Activated T-helper 17 cell treated with anti-CD3 and anti-CD28 coated beads, Interleukin-2, amount 50 U/mL, for 72 hours (primary cell): ENCODE data around the gene CEP41. TPM values are rescaled to one million over a fixed set of nuclear protein-coding genes. Genes with fewer than 3 reads are reported as not detected.

Source experiments
- ATAC-seq: fragments of 150-1000 bp; cut with Tn5 transposase; replicated peaks from 2 replicates; pipeline ENCODE4 v1.10.0; 2021; ENCODE audit warnings: mild to moderate bottlenecking, moderate library complexity
- H3K27ac Mint-ChIP-seq: one replicate; pipeline ENCODE4 v1.8.0; 2022; ENCODE audit warnings: mixed read lengths
- H3K27me3 Mint-ChIP-seq: one replicate; pipeline ENCODE4 v1.8.0; 2022; ENCODE audit warnings: mixed read lengths
- H3K36me3 Mint-ChIP-seq: one replicate; pipeline ENCODE4 v1.8.0; 2022; ENCODE audit warnings: low read depth, mild to moderate bottlenecking, mixed read lengths
- H3K4me1 Mint-ChIP-seq: one replicate; pipeline ENCODE4 v1.8.0; 2022; ENCODE audit warnings: mixed read lengths
- H3K4me3 Mint-ChIP-seq: one replicate; pipeline ENCODE4 v1.8.0; 2022; ENCODE audit warnings: mild to moderate bottlenecking, mixed read lengths
- H3K9me3 Mint-ChIP-seq: one replicate; pipeline ENCODE4 v1.8.0; 2022; ENCODE audit warnings: mixed read lengths
- total RNA-seq, 2 donors: library from RNA; stranded (reverse); gene quantifications; one replicate each; pipeline ENCODE4 v1.2.3, GENCODE V29; 2022

CEP41 gene
- total RNA-seq, 2 donors from 2014 or later = 8.3 to 14.0 TPM

DNA sequence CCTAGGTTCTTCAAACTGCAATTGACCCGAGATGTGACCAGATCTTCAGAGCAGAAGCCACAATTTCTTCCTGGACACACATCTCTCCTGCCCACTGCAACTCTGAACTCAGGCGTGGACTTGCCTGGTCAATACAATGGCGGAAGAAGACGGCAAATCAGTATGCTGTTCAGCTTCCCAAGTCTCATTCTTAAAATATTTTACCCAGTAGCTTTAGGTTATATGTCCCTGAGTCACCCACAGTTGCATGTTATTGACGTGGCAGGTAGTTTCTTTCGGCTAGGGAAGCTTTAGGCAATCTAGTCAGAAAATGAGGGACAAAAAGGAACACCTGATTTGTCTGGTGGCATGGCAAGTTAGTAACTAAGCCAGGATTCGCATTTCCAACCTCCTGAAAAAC, 22.5 kb downstream of the CEP41 start:
- H3K27me3 Mint-ChIP-seq = no peaks in the 10 kb centered on the region
- no peak for ATAC-seq
- no peaks in the 10 kb centered on the region for H3K9me3 Mint-ChIP-seq
- no peak overlapping the region for H3K4me3 Mint-ChIP-seq
- H3K27ac Mint-ChIP-seq = no peak overlapping the region
- H3K4me1 Mint-ChIP-seq = peaks cover 16% of the 10 kb centered on the region
- peaks cover 7% of the 10 kb centered on the region for H3K36me3 Mint-ChIP-seq

DNA sequence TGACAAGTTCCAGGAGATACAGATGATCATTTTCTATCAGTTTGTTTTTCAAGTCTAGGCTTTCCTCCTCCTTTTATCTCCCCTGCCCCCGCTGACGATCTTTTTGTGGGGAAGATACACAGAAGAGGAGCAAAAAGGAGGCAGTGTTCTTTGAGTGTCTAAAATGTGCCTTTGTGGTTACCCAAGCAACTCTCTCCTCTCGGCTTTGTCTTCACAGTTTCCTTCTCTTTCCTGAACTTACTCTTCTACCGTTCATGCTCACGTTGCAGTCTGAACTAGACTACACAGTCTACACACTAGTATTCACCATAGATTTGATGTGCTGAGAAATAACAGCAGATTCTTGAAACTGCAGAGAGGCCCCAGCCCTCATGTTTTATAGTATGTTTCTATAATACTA, 23.6 kb downstream of the CEP41 start:
- Mint-ChIP-seq H3K27me3 (no peaks in the 10 kb centered on the region), H3K4me1 (peaks cover 16% of the 10 kb centered on the region), H3K9me3 (no peaks in the 10 kb centered on the region), H3K27ac (peak overlapping the region; percentile 11), H3K4me3 (peak overlapping the region; percentile 37), H3K36me3 (peaks cover 7% of the 10 kb centered on the region)
- ATAC-seq = peak; percentile 90

- no peaks in the 10 kb centered on the region for H3K27me3 Mint-ChIP-seq
- no peaks in the 10 kb centered on the region for H3K9me3 Mint-ChIP-seq
- H3K27ac Mint-ChIP-seq = no peak overlapping the region
- no peaks in the 10 kb centered on the region for H3K36me3 Mint-ChIP-seq
- no peak overlapping the region for H3K4me3 Mint-ChIP-seq
- ATAC-seq = no peak
- H3K4me1 Mint-ChIP-seq = peaks cover 16% of the 10 kb centered on the region
Measured at GRCh38 chr7:130415006-130415405, 25.8 kb downstream of the CEP41 start.

DNA sequence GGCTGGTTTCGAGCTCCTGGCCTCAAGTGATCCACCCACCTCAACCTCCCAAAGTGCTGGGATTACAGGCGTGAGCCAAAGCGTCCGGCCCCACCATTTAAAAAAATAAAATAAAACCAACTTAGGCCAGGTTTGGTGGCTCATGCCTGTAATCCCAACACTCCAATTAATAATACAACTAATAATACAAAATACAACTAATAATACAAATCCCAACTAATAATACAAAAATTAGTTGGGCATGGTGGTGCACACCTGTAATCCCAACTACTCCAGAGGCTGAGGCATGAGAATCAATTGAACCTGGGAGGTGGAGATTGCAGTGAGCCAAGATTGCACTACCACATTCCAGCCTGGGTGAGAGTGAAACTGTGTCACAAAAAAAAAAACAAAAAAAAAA, 27.6 kb downstream of the CEP41 start:
- H3K27me3 Mint-ChIP-seq = no peaks in the 10 kb centered on the region
- H3K4me3 Mint-ChIP-seq = no peak overlapping the region
- H3K9me3 Mint-ChIP-seq = no peaks in the 10 kb centered on the region
- no peaks in the 10 kb centered on the region for H3K36me3 Mint-ChIP-seq
- ATAC-seq = no peak
- H3K4me1 Mint-ChIP-seq = peaks cover 16% of the 10 kb centered on the region
- no peak overlapping the region for H3K27ac Mint-ChIP-seq

DNA sequence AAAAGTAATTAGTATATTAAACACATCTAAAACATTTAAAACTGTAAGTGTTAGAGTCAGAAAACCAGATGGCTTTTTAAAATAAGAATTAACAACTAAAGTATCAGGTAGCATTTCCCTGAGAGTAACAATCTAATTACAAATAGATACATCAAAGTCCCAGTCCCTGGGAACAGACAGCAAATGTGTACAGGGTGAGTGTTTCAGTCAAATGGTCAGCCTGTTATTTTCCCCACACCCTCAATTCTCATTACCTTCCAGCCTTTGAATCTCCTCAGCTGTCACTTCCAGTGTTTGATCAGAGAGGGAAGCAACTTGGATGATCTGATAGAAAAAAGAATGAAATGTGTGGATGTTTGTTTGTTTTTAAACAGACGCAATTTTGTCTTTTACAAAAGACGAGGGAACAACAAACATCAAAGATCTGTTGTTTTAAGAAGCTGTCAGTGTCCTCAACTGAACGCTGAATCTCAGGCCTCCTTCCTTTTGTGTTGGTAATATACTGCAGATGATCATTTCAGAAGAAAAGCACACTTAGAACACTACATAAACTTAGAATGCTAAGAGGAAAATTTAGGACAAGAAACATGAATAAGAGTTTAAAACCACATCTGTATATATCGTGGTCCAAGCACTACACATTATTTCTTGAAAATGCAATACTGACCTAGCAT, 29.8 kb downstream of the CEP41 start:
- ATAC-seq = no peak
- H3K27ac Mint-ChIP-seq = no peak overlapping the region
- peaks cover 9% of the 10 kb centered on the region for H3K4me1 Mint-ChIP-seq
- no peaks in the 10 kb centered on the region for H3K27me3 Mint-ChIP-seq
- no peak overlapping the region for H3K4me3 Mint-ChIP-seq
- no peaks in the 10 kb centered on the region for H3K9me3 Mint-ChIP-seq
- H3K36me3 Mint-ChIP-seq = no peaks in the 10 kb centered on the region

DNA sequence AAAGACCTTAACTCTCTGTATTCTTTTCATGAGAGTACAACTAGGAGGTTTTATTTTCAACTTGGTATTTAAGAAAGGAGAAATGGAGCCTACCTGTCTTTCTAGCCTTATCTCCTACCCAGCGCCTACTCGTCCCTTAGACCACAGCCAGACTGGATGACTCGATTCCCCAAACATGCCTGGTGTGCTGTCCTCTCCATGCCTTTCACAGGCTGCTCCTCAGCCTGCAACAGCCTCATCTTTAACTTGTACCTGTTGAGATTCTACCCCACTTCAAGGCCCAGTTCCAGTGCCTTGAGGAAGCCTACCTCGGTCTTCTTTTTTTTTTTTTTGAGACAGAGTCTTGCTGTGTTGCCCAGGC, 31.1 kb downstream of the CEP41 start:
- Mint-ChIP-seq H3K9me3 (no peaks in the 10 kb centered on the region), H3K27me3 (no peaks in the 10 kb centered on the region), H3K36me3 (no peaks in the 10 kb centered on the region), H3K27ac (no peak overlapping the region), H3K4me1 (peaks cover under 1% of the 10 kb centered on the region), H3K4me3 (no peak overlapping the region)
- ATAC-seq = no peak

DNA sequence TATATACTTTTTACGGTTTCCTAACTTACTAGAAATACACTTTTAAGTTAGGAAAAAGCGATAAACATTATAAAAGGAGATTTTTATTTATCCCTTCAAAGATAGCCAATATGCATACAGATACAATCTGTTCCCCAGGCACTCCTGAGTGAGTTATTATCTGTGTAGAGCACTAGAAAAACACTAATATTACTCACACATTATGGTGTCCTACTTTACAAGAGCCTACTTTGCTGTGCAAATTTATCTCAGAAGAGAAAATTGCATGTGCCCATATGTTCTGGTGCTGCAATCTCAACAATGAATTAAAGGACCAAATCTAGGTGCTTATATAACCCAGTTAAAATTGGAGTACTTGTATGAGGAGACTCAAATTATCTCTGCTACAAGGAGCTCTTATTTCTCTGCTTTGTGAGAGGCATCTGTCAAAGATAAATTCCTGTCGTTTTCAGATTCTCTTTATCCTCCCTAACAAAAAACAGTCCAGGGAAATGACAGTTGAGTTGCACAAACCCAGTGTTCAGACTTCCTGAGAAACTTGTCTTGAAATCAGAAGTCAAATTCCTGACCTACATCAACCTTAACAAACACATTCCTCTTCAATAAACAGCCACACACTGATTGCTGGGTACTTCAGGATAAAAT, 31.6 kb downstream of the CEP41 start:
- no peak for ATAC-seq
- no peaks in the 10 kb centered on the region for H3K27me3 Mint-ChIP-seq
- H3K36me3 Mint-ChIP-seq = no peaks in the 10 kb centered on the region
- H3K4me1 Mint-ChIP-seq = no peaks in the 10 kb centered on the region
- H3K4me3 Mint-ChIP-seq = no peak overlapping the region
- no peaks in the 10 kb centered on the region for H3K9me3 Mint-ChIP-seq
- H3K27ac Mint-ChIP-seq = no peak overlapping the region

- Mint-ChIP-seq H3K4me1 (no peaks in the 10 kb centered on the region), H3K27me3 (no peaks in the 10 kb centered on the region), H3K36me3 (peaks cover 7% of the 10 kb centered on the region), H3K4me3 (no peak overlapping the region), H3K9me3 (no peaks in the 10 kb centered on the region), H3K27ac (no peak overlapping the region)
- no peak for ATAC-seq
Measured at GRCh38 chr7:130405003-130405402, 35.8 kb downstream of the CEP41 start.

DNA sequence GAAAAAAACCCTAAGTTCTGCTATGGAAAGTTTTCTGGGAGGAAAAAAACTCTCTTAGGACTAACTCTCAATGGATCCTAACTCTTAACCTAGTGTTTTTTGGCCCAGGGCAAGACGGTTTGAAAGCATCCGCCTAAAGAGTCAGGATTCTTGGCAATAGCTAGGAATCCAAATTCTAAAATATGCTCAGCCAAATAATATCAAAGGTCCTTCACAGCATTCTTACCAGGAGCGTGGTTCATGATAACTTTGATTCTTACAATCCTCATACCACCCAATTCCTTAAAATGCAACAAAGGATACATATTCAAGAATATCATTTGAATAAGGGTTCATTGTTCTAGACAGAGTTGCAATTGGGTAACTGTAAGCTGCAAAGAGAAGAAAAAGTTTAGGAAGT, 39.2 kb downstream of the CEP41 start:
- ATAC-seq = no peak
- Mint-ChIP-seq H3K4me1 (no peaks in the 10 kb centered on the region), H3K27me3 (no peaks in the 10 kb centered on the region), H3K4me3 (no peak overlapping the region), H3K9me3 (no peaks in the 10 kb centered on the region), H3K27ac (no peak overlapping the region), H3K36me3 (peaks cover 7% of the 10 kb centered on the region)

DNA sequence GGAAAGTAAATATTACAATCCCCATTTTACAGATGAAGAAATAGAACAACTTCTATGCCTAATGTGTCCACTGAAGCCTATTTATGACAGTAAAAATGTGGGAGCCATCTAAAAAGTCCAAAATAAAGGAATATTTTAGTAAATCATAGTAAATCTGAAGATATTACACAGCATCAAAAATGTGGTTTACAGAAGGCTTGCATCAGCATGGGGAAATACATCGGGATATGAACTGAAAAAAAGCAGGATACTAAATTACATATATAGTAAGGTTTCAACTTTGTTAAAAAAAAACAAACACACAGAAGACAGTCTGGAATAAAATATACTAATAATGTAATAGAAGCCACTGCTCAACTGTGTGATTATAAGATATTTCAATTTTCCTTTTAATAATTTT, 39.7 kb downstream of the CEP41 start:
- Mint-ChIP-seq H3K9me3 (no peaks in the 10 kb centered on the region), H3K27me3 (no peaks in the 10 kb centered on the region), H3K27ac (no peak overlapping the region), H3K4me3 (no peak overlapping the region), H3K36me3 (peaks cover 7% of the 10 kb centered on the region), H3K4me1 (no peaks in the 10 kb centered on the region)
- ATAC-seq = no peak

DNA sequence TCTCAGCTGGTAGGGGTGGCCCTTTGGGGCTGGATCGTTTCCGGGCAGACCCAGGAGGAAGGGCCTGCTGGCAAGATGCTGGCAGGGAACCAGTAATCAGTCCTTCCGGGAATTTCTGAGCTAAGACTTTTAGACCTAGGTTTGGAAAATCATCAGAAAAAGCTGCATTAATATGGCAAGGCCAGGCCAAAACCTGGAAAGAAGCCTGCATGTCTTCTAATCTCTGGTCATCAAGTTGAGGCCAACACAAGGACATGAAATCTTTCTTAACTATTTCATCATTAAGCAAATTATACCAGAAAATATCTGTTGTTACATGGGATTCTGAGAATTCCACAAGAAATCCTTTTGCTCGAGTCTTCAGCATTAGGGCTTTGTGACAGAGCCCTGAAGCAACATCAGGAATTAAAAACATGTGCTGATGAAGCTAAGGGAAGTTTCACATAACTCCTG, 40.7 kb downstream of the CEP41 start:
- Mint-ChIP-seq H3K27me3 (no peaks in the 10 kb centered on the region), H3K4me3 (no peak overlapping the region), H3K4me1 (no peaks in the 10 kb centered on the region), H3K36me3 (peaks cover 7% of the 10 kb centered on the region), H3K27ac (no peak overlapping the region), H3K9me3 (no peaks in the 10 kb centered on the region)
- ATAC-seq = no peak

DNA sequence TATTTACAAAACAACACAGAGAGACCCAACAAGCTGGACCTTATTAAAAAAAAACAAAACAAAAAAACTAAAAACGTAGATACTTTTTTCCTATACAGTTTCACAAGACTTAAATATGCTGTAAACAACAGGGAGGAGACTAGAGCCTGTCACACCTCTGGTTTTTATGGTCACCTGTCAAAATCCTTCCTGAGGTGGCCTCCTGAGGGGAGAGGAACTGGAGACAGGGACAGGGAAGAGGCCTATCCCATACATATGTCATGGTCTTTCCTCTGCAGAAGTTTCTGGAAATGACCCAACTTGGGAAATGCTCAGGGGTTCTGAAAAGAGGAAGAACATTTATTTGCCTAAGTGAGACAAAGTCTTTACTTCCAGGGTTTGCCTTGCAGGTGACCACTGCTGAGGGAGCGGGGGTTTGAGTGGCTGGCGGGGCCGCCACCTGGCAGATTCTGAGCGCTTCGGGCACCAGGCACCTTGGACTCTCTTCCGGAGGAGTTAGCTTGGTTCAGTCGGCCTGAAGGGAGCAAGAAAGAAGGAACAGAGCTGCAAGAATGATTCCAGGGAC, 42.2 kb downstream of the CEP41 start:
- H3K4me3 Mint-ChIP-seq = no peak overlapping the region
- no peaks in the 10 kb centered on the region for H3K9me3 Mint-ChIP-seq
- no peak overlapping the region for H3K27ac Mint-ChIP-seq
- H3K27me3 Mint-ChIP-seq = no peaks in the 10 kb centered on the region
- peaks cover 7% of the 10 kb centered on the region for H3K36me3 Mint-ChIP-seq
- ATAC-seq = no peak
- peaks cover 10% of the 10 kb centered on the region for H3K4me1 Mint-ChIP-seq

DNA sequence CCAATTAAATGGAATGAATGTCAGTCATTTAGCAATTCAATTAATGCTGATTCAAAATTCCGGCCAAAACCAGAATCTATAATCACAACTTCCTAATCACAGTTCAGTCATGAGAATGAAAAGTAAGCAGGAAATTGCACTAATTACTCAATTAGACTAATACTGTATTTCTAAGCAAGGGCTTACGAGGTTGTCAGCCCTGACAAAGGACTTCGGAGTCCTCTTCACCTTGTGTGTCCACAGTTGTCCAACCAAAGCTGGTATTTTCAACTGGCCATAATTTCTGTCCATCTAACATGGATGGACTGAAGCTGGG, 43.1 kb downstream of the CEP41 start:
- no peak overlapping the region for H3K27ac Mint-ChIP-seq
- H3K27me3 Mint-ChIP-seq = no peaks in the 10 kb centered on the region
- no peak for ATAC-seq
- H3K9me3 Mint-ChIP-seq = no peaks in the 10 kb centered on the region
- peaks cover 7% of the 10 kb centered on the region for H3K36me3 Mint-ChIP-seq
- peaks cover 12% of the 10 kb centered on the region for H3K4me1 Mint-ChIP-seq
- H3K4me3 Mint-ChIP-seq = no peak overlapping the region

DNA sequence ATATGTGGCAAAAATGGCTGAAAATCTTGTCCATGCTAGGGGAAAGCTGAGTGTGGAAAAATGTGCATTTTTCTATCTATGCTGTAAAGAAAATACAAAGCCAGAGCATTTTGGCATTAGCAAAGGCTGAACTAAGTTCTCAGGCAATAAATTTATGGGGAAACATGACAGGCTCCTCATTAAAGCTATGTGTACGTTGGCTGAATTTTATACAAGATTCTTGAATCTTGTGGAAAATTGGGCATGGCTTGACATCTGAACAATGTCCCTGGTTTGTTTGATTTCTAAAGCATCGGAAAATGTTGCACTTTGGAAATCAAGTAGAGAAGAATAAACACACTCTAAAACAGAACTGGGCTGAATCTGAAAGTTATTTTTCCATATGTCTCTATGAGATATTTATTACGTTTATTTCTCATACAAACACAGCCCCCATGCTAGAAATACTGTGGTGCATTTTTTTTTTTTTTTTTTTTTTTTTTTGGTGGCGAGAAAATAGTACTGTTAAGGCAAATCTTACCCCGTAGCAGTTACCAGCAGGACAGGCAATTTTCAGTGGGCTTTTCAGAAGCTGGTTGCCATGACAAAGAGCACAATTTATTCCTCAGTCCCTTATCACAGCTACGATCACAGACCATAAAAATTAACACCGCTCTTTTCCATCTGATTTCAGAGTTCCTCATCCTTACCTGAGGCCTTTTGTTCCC, 43.6 kb downstream of the CEP41 start:
- no peak for ATAC-seq
- Mint-ChIP-seq H3K27me3 (no peaks in the 10 kb centered on the region), H3K27ac (no peak overlapping the region), H3K36me3 (peaks cover 5% of the 10 kb centered on the region), H3K4me1 (peaks cover 12% of the 10 kb centered on the region), H3K9me3 (no peaks in the 10 kb centered on the region), H3K4me3 (no peak overlapping the region)

DNA sequence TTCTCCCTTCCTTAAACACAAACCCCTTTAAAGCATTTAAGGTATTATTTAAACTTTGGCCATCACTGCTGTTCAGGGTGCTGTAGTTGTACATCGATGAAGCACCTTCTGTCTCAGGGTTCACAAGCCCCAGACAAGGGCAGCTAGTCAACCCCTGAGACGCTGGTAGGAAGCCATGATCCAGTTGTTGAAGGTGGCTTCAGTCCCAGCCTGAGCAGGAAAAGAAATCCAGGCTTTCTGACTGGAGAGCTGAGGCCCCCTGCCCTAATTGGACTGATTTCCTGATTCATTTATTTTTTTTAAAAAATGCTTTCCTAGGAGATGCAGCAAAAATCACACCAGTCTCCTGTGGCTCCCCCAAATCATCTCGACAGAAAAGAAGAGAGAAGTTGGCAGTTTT, 44.7 kb downstream of the CEP41 start:
- no peak overlapping the region for H3K4me3 Mint-ChIP-seq
- H3K27ac Mint-ChIP-seq = no peak overlapping the region
- H3K36me3 Mint-ChIP-seq = no peaks in the 10 kb centered on the region
- no peaks in the 10 kb centered on the region for H3K27me3 Mint-ChIP-seq
- H3K4me1 Mint-ChIP-seq = peaks cover 12% of the 10 kb centered on the region
- ATAC-seq = no peak
- H3K9me3 Mint-ChIP-seq = no peaks in the 10 kb centered on the region
